Fibroblast of lung (primary cell): Measurements from ENCODE around the gene KCTD11.
"Not testable (repeated sequence)": the region's sequence is repeated elsewhere in the genome, so short reads cannot be mapped to it uniquely, and the experiment has no call there.

Source experiments
- CTCF ChIP-seq, 2 donors: IDR thresholded peaks in 1 of 2; conservative IDR thresholded peaks in 1 of 2; 1 replicate in 1 of 2; 2 replicates in 1 of 2; pipeline ENCODE4 v1.5.1; 2011 to 2012; ENCODE audit warnings: low read length in 2 of 2, control low read depth in 1 of 2, inconsistent platforms in 1 of 2, low read depth in 1 of 2, mild to moderate bottlenecking in 1 of 2
- EZH2 ChIP-seq: IDR thresholded peaks from 2 replicates; pipeline ENCODE4 v1.5.1; 2012; ENCODE audit warnings: low read length, control low read depth, mild to moderate bottlenecking; ENCODE audit errors: missing control alignments

GRCh38 chr17:7335765-7336164, 16.2 kb upstream of the KCTD11 start:
- TF ChIP-seq CTCF (conservative IDR thresholded peaks at IDR 0.05 in 1 of 2, IDR thresholded peaks at IDR 0.05 in 1 of 2; ENCODE audit: low read depth in 1 of 2, low read length in 2 of 2); EZH2: not testable (repeated sequence)
